Naive thymus-derived CD4-positive, alpha-beta T cell (primary cell): ENCODE results near the gene CCDC170. TPM values are rescaled to one million over a fixed set of nuclear protein-coding genes. Genes with fewer than 3 reads are reported as not detected.

Experiments used
- ATAC-seq: fragments of 150-1000 bp; cut with Tn5 transposase; 2 replicates; pipeline ENCODE4 v1.10.0; 2021; ENCODE audit warnings: mild to moderate bottlenecking, moderate library complexity
- CTCF ChIA-PET: fragments of 350-600 bp; sonication (Branson Sonifier 250); formaldehyde crosslinking; loops from one replicate; lab custom pipeline; 2021; ENCODE audit warnings: antibody characterized with exemption; lab: Charles Lee
- POLR2A ChIA-PET: fragments of 350-600 bp; sonication (Branson Sonifier 250); formaldehyde crosslinking; loops from one replicate; lab custom pipeline; 2021; ENCODE audit warnings: antibody characterized with exemption, inconsistent platforms; lab: Charles Lee
- DNase-seq, 9 donors: peaks; one replicate each; pipeline versions ENCODE4 v3.0.0 to v3.0.0-alpha.2; 2020 to 2022; ENCODE audit warnings: mixed read lengths in 1 of 9
- H3K27ac ChIP-seq: one replicate; pipeline ENCODE4 v1.7.0; 2013; ENCODE audit warnings: mild to moderate bottlenecking, low read depth, low read length, moderate library complexity
- H3K27me3 ChIP-seq, 2 donors: one replicate each; pipeline ENCODE4 v1.7.0; 2013; ENCODE audit warnings: low read length in 2 of 2, mild to moderate bottlenecking in 2 of 2, moderate library complexity in 2 of 2; ENCODE audit not compliant: control insufficient read depth in 2 of 2, insufficient read depth in 2 of 2
- H3K36me3 ChIP-seq, 3 experiments: 1 replicate in 2 of 3; 2 replicates in 1 of 3; pipeline ENCODE4 v1.7.0; 2013; ENCODE audit warnings: low read length in 3 of 3, mild to moderate bottlenecking in 3 of 3, moderate library complexity in 1 of 3; ENCODE audit not compliant: insufficient read depth in 3 of 3, control insufficient read depth in 2 of 3
- H3K4me1 ChIP-seq, 2 donors: one replicate each; pipeline ENCODE4 v1.7.0; 2013; ENCODE audit warnings: low read length in 2 of 2, mild to moderate bottlenecking in 2 of 2, moderate library complexity in 1 of 2; ENCODE audit not compliant: control insufficient read depth in 2 of 2, insufficient read depth in 2 of 2
- H3K4me3 ChIP-seq: 2 replicates; pipeline ENCODE4 v1.7.0; 2013; ENCODE audit warnings: mild to moderate bottlenecking, low read length
- H3K9me3 ChIP-seq, 3 experiments: 1 replicate in 2 of 3; 2 replicates in 1 of 3; pipeline ENCODE4 v1.7.0; 2013; ENCODE audit warnings: low read length in 3 of 3; ENCODE audit not compliant: control insufficient read depth in 2 of 3
- H3K27ac Mint-ChIP-seq, 9 donors: one replicate each; pipeline ENCODE4 v1.8.0; 2020 to 2022; ENCODE audit warnings: mixed read lengths in 9 of 9, mild to moderate bottlenecking in 8 of 9, moderate library complexity in 5 of 9, inconsistent platforms in 2 of 9
- H3K27me3 Mint-ChIP-seq, 5 donors: one replicate each; pipeline ENCODE4 v1.8.0; 2021 to 2022; ENCODE audit warnings: mixed read lengths in 5 of 5, mild to moderate bottlenecking in 1 of 5
- H3K36me3 Mint-ChIP-seq, 5 donors: one replicate each; pipeline ENCODE4 v1.8.0; 2020 to 2022; ENCODE audit warnings: mixed read lengths in 5 of 5, mild to moderate bottlenecking in 3 of 5, inconsistent platforms in 1 of 5
- H3K4me1 Mint-ChIP-seq, 7 donors: one replicate each; pipeline ENCODE4 v1.8.0; 2020 to 2022; ENCODE audit warnings: mixed read lengths in 7 of 7, mild to moderate bottlenecking in 3 of 7, inconsistent platforms in 1 of 7
- H3K4me3 Mint-ChIP-seq, 10 donors: one replicate each; pipeline ENCODE4 v1.8.0; 2020 to 2022; ENCODE audit warnings: mild to moderate bottlenecking in 10 of 10, mixed read lengths in 10 of 10, moderate library complexity in 6 of 10, inconsistent platforms in 2 of 10
- H3K9me3 Mint-ChIP-seq, 11 donors: one replicate each; pipeline ENCODE4 v1.8.0; 2020 to 2022; ENCODE audit warnings: mixed read lengths in 11 of 11, mild to moderate bottlenecking in 4 of 11, inconsistent platforms in 1 of 11, moderate library complexity in 1 of 11
- intact Hi-C, 2 donors: fragments of 100-400 bp; cut with micrococcal nuclease; formaldehyde crosslinking; loops; one replicate each; pipeline ENCODE4 v1.15.1; 2023
- polyA plus RNA-seq, 2 donors: library from polyadenylated mRNA; unstranded; fragments of 300-500 nt; fragmentation: Illumina TruSeq; gene quantifications; one replicate each; pipeline ENCODE4 v1.2.3, GENCODE V29; 2021
- total RNA-seq, 6 experiments: library from RNA in 5 of 6; stranded (reverse) in 5 of 6; gene quantifications; 1 replicate in 5 of 6; 2 replicates in 1 of 6; pipeline ENCODE4 v1.2.3 and lab custom pipeline; 2021 to 2026

CCDC170 gene
- total and polyA plus RNA-seq, 7 experiments from 2014 or later = 0.56 TPM; not detected in 5

DNA sequence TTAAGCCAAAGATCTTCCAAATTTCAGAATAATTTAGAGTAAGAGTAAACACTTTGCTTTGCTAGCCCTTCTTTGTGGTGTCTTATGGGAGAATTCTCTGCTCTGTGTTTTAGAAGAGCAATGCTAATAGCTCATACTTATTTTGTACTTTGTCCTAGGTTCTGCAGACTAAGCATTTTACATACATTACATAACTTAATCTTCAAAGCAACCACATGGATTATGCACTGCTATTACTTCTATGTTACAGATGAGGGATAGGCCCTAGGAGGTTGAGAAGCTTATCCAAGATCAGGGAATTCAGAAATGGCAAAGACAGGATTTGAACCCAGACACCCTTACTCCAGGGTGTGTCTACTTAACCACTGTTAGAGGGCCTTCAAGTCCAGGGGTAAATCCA, 9.8 kb upstream of the CCDC170 start:
- Mint-ChIP-seq H3K27me3 (peaks cover 0 to 3% (median 0%) of the 10 kb centered on the region in 5 donors), H3K4me1 (peaks cover 6 to 19% (median 15%) of the 10 kb centered on the region in 7 donors), H3K9me3 (no peaks in the 10 kb centered on the region), H3K27ac (peak overlapping the region in 1 of 9 donors; percentile 40), H3K36me3 (peaks cover 0 to 5% (median 0%) of the 10 kb centered on the region in 5 donors), H3K4me3 (no peak overlapping the region)
- CTCF ChIA-PET = no interaction called here
- intact Hi-C loops = loop anchor here in 1 of 2 donors (10.0 kb wide), 2 partner anchors 479 to 781 kb away; no protein-coding TSS in a partner anchor
- no peaks in the 10 kb centered on the region for H3K27me3 ChIP-seq
- H3K4me1 ChIP-seq = peaks cover 13% of the 10 kb centered on the region in 2 donors
- no peak overlapping the region for H3K4me3 ChIP-seq
- no peaks in the 10 kb centered on the region for H3K9me3 ChIP-seq
- no peak overlapping the region for H3K27ac ChIP-seq
- no peaks in the 10 kb centered on the region for H3K36me3 ChIP-seq
- POLR2A ChIA-PET = no interaction called here
- DNase-seq = no peak
- no peak for ATAC-seq

DNA sequence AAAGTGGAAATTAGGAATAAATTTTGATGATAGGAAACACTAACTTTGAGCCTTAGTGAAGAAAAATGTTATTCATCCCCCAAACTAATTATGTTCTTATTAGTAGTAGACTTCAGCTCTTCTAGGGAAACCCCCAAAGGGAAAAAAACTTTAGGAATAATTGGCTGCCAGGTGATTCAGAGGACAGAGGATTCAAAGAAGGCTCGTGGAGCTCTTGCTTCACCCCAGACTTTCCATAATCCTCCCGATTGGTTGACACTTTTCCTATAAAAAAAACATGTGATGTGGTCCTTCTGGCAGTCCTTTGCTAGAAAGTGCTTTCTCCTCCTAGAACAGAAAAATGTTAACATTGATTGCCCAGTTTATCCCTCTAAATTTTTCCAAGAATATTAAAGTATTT, 5.6 kb upstream of the CCDC170 start:
- H3K27ac Mint-ChIP-seq = no peak overlapping the region
- H3K4me1 ChIP-seq = no peaks in the 10 kb centered on the region
- H3K4me1 Mint-ChIP-seq = peaks cover 0 to 6% (median 2%) of the 10 kb centered on the region in 7 donors
- H3K9me3 ChIP-seq = no peaks in the 10 kb centered on the region
- DNase-seq (no peak), ATAC-seq (no peak)
- no peaks in the 10 kb centered on the region for H3K36me3 ChIP-seq
- POLR2A ChIA-PET = interaction anchor here (0.6 kb wide), 1 partner anchor 1621 kb away, joined by 3 read pairs; no protein-coding TSS in a partner anchor
- H3K27me3 ChIP-seq = peaks cover 0 to 4% of the 10 kb centered on the region in 2 donors
- no peak overlapping the region for H3K4me3 ChIP-seq
- H3K27ac ChIP-seq = no peak overlapping the region
- H3K9me3 Mint-ChIP-seq = no peaks in the 10 kb centered on the region
- intact Hi-C loops = loop anchor here in 1 of 2 donors (10.0 kb wide), 2 partner anchors 483 to 777 kb away; no protein-coding TSS in a partner anchor
- H3K4me3 Mint-ChIP-seq = no peak overlapping the region
- peaks cover 11 to 37% (median 17%) of the 10 kb centered on the region in 5 donors for H3K27me3 Mint-ChIP-seq
- H3K36me3 Mint-ChIP-seq = peaks cover 0 to 5% (median 2%) of the 10 kb centered on the region in 5 donors
- CTCF ChIA-PET = no interaction called here

DNA sequence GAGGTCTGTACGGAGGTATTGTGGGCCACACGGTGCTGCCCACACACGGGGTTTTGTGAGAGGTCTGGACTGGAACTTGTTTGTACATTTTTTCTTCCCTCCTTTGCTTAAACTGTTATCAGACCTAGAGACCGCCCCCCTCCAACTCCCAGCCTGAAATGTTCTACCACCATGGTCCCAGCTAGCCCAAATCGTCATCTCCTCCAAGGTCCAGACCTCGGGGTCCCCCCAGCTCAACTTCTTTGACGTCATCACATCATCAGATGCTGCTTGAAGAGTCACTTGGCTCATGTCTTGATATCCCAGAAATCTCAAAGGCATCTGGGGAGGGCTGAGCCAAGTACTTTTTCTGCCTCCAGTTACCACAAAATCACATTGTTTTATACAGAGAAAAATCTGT, 2.8 kb upstream of the CCDC170 start:
- ATAC-seq (no peak), DNase-seq (no peak)
- H3K36me3 Mint-ChIP-seq = peaks cover 0 to 5% (median 0%) of the 10 kb centered on the region in 5 donors
- H3K9me3 Mint-ChIP-seq = no peaks in the 10 kb centered on the region
- intact Hi-C loops = no loop called here
- no peaks in the 10 kb centered on the region for H3K4me1 ChIP-seq
- H3K27ac Mint-ChIP-seq = no peak overlapping the region
- H3K4me3 ChIP-seq = no peak overlapping the region
- CTCF ChIA-PET = no interaction called here
- no peaks in the 10 kb centered on the region for H3K36me3 ChIP-seq
- peaks cover 31 to 61% (median 39%) of the 10 kb centered on the region in 5 donors for H3K27me3 Mint-ChIP-seq
- H3K9me3 ChIP-seq = no peaks in the 10 kb centered on the region
- POLR2A ChIA-PET = no interaction called here
- H3K4me1 Mint-ChIP-seq = peaks cover 13 to 15% (median 14%) of the 10 kb centered on the region in 7 donors
- peaks cover 3 to 20% of the 10 kb centered on the region in 2 donors for H3K27me3 ChIP-seq
- H3K27ac ChIP-seq = no peak overlapping the region
- no peak overlapping the region for H3K4me3 Mint-ChIP-seq

DNA sequence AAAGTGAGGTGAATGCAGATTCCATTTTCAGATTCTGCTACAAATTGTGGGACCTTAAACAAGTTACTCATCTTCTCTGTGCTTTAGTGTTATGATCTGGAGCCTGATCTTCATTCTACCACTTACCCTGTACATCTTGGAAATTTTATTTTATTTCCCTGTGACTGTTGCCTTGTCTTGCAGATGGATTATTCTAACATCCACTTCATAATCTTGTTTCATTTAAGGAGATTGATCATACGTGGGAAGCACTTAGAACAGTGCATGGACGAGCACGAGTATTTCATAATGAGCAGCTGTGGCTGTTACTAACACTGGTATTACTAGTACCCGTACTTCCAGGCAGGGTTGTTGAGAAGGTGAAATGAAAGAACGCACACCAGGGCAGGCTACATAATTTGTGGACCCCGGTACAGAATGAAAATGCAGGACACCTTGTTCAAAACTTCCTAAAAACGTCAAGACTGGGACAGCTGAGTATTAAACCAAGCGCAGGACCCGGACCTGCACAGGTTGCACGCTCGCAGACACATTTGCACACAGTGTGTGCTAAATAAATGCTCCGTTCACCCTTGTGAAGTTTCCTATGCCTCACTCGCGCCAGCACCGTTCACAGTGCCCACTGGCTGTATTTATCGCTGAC, 535 bp upstream of the CCDC170 start:
- CTCF ChIA-PET = interaction anchor here (0.7 kb wide), 1 partner anchor 172 kb away, joined by 3 read pairs; no protein-coding TSS in a partner anchor
- H3K9me3 ChIP-seq = no peaks in the 10 kb centered on the region
- H3K9me3 Mint-ChIP-seq = no peaks in the 10 kb centered on the region
- ATAC-seq (no peak), DNase-seq (no peak)
- H3K36me3 ChIP-seq = no peaks in the 10 kb centered on the region
- H3K4me3 ChIP-seq = no peak overlapping the region
- POLR2A ChIA-PET = no interaction called here
- H3K4me3 Mint-ChIP-seq = peak overlapping the region in 6 of 10 donors; percentile 7 to 59 (median 46)
- H3K36me3 Mint-ChIP-seq = peaks cover 0 to 5% (median 0%) of the 10 kb centered on the region in 5 donors
- H3K4me1 ChIP-seq = no peaks in the 10 kb centered on the region
- peaks cover 40 to 76% (median 50%) of the 10 kb centered on the region in 5 donors for H3K27me3 Mint-ChIP-seq
- intact Hi-C loops = no loop called here
- H3K27ac Mint-ChIP-seq = no peak overlapping the region
- peaks cover 4 to 20% of the 10 kb centered on the region in 2 donors for H3K27me3 ChIP-seq
- H3K27ac ChIP-seq = no peak overlapping the region
- peaks cover 13 to 15% (median 14%) of the 10 kb centered on the region in 7 donors for H3K4me1 Mint-ChIP-seq

DNA sequence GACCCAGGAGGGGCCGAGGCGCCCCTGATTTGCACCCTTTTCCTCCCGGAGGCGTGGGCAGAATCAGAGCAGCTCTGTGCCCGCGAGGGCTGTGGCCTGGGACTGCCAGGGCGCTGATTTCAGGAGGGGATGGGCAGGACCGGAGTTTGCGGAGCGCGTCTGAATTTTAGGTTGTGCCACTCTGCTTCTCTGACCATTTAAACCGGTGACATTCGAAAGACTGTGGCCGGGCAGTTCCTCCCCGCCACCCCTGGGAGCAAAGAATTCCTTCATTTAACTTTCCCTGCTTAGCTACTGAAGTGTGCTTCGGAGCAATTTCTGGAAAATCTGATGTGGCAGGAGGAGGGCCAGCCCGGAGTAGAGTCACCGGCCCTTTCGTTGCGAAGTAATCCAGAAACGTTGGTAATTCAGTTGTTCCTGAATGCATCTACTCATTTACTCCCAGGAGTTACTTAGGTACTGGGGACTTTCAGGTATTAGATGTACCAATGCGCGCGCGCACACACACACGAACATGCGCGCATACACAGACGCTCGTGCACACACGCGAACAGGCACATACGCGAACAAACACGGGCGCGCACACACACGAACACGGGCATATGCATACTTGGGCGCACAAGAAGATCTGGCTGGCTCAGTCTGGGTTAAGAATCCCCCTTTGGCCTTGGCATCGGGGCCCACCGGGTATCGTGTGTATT, 568 bp downstream of the CCDC170 start:
- H3K36me3 Mint-ChIP-seq = peaks cover 0 to 5% (median 0%) of the 10 kb centered on the region in 5 donors
- ChIA-PET CTCF (no interaction called here), POLR2A (no interaction called here)
- Histone ChIP-seq H3K27me3 (peaks cover 4 to 20% of the 10 kb centered on the region in 2 donors), H3K36me3 (no peaks in the 10 kb centered on the region), H3K9me3 (no peaks in the 10 kb centered on the region), H3K27ac (no peak overlapping the region), H3K4me1 (no peaks in the 10 kb centered on the region), H3K4me3 (no peak overlapping the region)
- H3K4me3 Mint-ChIP-seq = peak overlapping the region; percentile 42 to 78 (median 68)
- H3K9me3 Mint-ChIP-seq = no peaks in the 10 kb centered on the region
- peaks cover 13 to 19% (median 14%) of the 10 kb centered on the region in 7 donors for H3K4me1 Mint-ChIP-seq
- H3K27ac Mint-ChIP-seq = peak overlapping the region in 1 of 9 donors; percentile 38
- peaks cover 41 to 69% (median 50%) of the 10 kb centered on the region in 5 donors for H3K27me3 Mint-ChIP-seq
- DNase-seq = peak in 1 of 9 donors; percentile 12
- ATAC-seq = peak; percentile 51
- intact Hi-C loops = no loop called here

DNA sequence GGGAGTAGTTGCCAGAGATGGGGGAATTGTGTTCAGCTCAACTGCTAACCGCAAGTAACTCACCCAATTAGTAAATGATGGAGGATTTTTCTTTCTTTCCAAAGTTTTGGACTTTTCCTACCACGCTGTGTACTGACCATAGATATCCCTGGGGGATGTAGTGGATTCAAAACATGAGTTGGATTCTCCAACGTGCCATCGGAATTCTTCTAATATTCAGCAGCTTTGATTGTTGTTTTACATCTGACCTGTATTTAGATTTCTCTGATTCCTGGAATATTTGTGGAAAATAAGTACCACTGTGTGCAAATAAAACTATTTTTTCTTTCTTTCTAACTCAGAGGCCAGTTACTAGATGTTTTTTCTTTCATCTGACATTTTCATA, 1.1 kb downstream of the CCDC170 start:
- intact Hi-C loops = no loop called here
- no peak overlapping the region for H3K27ac Mint-ChIP-seq
- DNase-seq (no peak), ATAC-seq (no peak)
- peaks cover 0 to 5% (median 0%) of the 10 kb centered on the region in 5 donors for H3K36me3 Mint-ChIP-seq
- H3K4me1 Mint-ChIP-seq = peaks cover 13 to 19% (median 14%) of the 10 kb centered on the region in 7 donors
- Histone ChIP-seq H3K27ac (no peak overlapping the region), H3K4me3 (no peak overlapping the region), H3K4me1 (no peaks in the 10 kb centered on the region), H3K9me3 (no peaks in the 10 kb centered on the region), H3K27me3 (peaks cover 4 to 20% of the 10 kb centered on the region in 2 donors), H3K36me3 (peaks cover 0 to 2% (median 0%) of the 10 kb centered on the region in 3 experiments)
- peak overlapping the region; percentile 42 to 78 (median 68) for H3K4me3 Mint-ChIP-seq
- ChIA-PET POLR2A (no interaction called here), CTCF (no interaction called here)
- H3K27me3 Mint-ChIP-seq = peaks cover 44 to 67% (median 55%) of the 10 kb centered on the region in 5 donors
- H3K9me3 Mint-ChIP-seq = no peaks in the 10 kb centered on the region
